Measurements from ENCODE around the gene PTCD3.

- TF ChIP-seq CTCF (IDR thresholded peaks at IDR 0.05): no peak
- TF ChIP-seq POLR2A (IDR thresholded peaks at IDR 0.05): no peak
Measured at GRCh38 chr2:86107031-86107430, 996 bp downstream of the PTCD3 start.
